GM19467 (cell line): Measurements from ENCODE around the gene ZFP91.
"Not testable (repeated sequence)": the region's sequence is repeated elsewhere in the genome, so short reads cannot be mapped to it uniquely, and the experiment has no call there.

Experiments
- ATAC-seq: cut with Tn5 transposase; IDR thresholded peaks from one replicate; pipeline ENCODE4 v1.9.1; 2021; ENCODE audit warnings: mild to moderate bottlenecking, moderate library complexity; ENCODE audit not compliant: unreplicated experiment

Gene ZFP91, protein sequence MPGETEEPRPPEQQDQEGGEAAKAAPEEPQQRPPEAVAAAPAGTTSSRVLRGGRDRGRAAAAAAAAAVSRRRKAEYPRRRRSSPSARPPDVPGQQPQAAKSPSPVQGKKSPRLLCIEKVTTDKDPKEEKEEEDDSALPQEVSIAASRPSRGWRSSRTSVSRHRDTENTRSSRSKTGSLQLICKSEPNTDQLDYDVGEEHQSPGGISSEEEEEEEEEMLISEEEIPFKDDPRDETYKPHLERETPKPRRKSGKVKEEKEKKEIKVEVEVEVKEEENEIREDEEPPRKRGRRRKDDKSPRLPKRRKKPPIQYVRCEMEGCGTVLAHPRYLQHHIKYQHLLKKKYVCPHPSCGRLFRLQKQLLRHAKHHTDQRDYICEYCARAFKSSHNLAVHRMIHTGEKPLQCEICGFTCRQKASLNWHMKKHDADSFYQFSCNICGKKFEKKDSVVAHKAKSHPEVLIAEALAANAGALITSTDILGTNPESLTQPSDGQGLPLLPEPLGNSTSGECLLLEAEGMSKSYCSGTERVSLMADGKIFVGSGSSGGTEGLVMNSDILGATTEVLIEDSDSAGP

DNA sequence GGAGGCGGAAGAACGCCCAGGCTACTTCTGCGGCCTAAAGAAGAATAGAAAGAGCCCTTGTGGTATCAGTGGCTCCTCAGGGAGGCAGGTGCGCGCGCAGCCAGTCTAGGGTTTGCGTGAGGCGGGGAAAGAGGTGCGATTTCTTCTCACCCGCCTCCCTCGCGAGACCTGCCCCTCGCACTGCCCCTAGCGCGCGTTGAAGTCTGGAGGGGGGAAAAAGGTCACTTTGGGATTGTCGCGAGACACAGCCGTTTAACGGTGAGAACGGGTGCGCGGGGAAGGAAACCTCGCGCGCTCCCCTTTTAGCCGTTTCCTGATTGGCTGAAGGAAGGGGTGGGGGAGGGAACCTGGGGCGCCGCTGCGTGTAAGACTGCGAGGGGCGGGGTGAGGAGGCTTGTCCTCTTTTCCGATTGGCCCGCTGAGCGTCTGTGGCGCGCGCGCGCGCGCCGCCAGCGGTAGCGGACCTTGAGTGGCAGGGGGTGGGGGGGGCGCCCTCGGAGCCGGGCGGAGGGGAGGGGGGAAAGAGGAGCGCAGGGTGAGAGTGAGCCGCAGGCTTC, at the start of gene ZFP91:
ZFP91 (plus strand) TSS at position 429 of the 557 bp plus-strand sequence. CDS start 219 bp downstream, outside the sequence.
- peak; percentile 34 for ATAC-seq

DNA sequence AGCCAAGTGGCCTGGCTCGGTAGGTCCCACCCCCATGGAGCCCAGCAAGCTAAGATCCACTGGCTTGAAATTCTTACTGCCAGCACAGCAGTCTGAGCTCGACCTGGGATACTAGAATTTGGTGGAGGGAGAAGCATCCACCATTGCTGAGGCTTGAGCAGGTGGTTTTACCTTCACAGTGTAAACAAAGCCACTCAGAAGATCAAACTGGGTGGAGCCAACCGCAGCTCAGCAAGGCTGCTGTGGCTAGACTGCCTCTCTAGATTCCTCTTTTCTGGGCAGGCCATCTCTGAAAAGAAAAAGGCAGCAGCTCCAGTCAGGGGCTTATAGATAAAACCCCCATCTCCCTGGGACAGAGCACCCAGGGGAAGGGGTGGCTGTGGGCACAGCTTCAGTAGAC, 48.6 kb upstream of the ZFP91 start:
- ATAC-seq = no peak

DNA sequence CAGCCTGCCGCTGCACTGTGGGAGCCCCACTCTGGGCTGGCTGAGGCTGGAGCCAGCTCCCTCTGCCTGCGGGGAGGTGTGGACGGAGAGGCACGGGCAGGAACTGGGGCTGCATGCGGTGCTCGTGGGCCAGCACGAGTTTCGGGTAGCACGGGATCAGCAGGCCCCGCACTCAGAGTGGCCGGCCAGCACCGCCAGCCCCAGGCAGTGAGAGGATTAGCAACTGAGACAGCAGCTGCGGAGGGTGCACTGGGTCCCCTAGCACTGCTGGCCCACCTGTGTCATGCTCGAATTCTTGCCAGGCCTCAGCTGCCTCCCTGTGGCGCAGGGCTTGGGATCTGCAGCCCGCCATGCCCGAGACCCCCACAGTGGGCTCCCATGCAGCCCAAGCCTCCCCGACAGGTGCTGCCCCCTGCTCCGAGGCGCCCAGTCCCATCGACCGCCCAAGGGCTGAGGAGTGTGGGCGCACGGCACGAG, 47.0 kb upstream of the ZFP91 start:
- ATAC-seq = no peak

DNA sequence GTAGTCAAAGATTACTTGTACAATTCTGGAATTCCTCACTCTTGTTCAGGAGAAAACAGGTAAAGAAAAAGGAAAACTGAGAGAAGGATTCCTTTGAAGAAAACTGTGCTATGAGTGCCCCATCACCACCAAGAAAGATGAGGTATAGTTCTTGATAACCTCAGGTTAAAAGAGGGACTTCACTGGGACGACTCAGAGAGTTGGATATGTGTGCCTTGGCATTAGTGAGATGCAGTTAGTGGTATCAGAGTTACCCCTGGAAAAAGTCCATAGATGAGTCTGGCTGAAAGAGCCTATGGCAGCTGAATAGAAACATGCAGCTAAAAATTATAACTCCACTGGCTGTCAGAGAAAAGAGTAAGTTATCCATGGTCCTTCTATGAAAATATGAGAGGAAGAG, 32.0 kb upstream of the ZFP91 start:
- no peak for ATAC-seq

DNA sequence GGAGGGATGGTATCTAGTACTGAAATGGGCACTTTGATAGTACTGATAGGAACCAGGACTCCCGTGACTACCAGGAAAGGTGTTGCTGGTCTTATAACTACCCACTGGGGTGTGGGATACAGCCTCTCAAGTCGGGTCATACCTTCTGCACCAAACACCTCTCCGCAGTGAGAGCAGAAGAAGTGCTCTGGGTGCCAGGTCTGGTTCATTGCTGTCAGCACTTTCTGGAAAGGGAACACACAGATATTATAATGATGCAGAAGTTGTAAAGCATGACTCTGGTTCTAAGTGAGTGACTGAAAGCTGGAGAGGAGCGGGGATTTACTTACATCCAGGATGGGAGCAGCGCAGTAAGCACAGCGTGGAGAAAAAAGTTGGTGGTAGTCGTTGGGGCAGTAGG, 29.2 kb upstream of the ZFP91 start:
- no peak for ATAC-seq

DNA sequence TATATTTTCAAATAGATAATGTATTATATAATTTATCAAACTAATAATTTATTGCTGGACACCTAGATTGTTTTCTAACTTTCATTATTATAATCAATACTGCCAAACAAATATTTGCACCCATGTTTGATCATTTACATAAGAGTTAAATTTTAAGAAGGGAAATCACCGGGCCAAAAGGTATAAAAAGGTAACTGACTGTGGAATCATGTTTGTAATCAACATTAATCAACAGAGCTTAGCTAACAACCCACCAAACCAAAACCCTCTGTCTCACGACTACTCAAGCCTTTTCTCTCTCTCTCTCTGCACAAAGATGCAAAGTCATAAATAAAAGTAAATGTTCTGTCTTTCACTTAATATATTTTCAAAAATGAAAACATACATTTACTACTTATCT, 18.0 kb upstream of the ZFP91 start:
- no peak for ATAC-seq

DNA sequence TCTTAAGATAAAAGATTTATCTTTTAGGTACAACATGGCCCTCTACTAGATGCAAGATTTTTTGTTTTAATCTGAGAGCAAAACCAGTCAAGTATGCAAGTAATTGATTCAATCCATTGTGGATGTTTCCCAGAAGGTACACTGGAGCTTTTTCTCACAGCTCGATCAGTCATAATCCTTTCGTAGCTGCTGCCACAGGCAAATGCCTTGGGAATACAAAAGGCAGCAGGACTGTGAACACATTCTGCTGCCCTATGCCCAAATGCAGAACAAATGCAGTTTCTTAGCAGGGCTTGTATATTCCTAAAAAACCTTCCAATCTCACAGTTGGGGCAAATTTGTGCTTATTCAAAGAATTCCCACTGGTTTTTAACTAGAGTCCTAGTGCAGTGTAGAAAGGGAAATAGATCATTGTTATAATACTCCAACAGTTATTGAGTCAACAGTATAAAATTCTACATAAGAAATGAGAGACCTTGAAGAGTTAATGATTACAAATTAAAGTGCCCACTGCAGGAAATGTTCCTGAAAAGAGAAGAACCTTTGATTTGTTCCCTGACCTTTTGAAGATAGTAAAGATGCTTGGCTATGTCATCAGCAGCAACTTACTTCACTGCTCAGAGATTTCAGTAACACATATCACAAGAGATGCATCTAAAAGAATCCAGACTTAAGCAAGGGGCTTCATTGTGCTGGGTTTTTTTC, 17.3 kb upstream of the ZFP91 start:
- ATAC-seq = no peak

DNA sequence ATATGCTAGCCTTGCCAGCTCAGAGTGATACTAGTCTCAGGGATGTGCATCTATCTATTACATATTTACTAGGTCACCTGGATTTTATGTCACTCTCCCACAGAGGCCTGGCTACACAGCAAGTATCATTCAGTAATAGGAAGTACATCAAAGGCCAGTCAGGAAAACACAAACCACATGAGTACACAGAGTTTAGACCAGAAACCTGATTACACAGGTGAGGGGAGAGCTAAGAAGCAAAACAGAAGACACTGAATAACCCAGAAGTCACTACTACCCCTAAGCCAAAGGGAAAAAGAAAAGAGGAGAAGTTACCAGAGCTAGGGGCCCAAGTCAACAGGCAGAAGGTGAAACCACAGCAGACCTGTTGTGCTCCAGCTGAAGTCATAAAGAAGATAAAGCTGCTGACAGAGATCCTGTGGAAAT, 16.5 kb upstream of the ZFP91 start:
- peak; percentile 83 for ATAC-seq

DNA sequence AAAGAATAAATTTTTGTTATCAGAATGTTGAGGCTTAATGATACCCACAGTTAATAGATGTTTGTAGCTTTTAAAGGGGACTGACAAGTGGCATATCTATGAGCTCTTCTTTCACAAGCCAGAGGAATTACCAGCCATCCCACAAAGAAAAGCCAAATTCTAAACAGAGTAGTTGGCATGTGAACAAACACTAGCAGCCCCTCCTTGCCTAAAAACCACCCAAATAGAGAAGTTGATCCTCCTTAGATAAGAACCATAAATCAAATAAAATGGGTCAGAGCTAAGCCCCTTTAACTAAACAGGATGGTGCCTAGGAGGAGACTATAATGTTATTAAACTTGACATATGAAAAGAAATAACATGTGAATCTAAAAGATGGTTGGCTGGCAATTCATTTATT, 14.6 kb upstream of the ZFP91 start:
- ATAC-seq = no peak

DNA sequence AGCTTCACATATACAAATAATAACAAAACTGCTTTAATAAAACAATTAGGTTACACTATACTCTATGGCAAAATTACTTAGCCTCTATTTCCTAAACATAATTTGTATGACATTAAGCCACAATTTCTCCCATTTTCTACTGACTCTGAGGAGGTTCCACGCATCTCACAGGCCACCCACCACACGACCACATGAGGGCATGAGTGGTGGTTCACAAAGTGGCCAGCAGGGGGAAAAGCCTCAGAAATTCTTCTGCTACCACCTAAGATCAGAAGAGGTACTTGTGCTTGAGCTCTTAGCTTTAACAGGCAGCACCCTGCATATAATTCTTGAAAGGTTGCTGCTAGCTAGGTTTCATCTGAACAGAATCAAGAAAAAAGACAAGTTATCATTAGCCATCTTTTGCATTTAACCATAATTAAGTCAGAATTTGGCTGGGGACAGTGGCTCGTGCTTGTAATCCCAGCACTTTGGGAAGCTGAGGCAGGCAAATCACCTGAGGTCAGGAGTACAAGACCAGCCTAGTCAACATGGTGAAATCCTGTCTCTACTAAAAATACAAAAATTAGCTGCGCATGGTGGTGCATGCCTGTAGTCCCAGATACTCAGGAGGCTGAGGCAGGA, 10.9 kb upstream of the ZFP91 start:
- peak; percentile 83 for ATAC-seq

DNA sequence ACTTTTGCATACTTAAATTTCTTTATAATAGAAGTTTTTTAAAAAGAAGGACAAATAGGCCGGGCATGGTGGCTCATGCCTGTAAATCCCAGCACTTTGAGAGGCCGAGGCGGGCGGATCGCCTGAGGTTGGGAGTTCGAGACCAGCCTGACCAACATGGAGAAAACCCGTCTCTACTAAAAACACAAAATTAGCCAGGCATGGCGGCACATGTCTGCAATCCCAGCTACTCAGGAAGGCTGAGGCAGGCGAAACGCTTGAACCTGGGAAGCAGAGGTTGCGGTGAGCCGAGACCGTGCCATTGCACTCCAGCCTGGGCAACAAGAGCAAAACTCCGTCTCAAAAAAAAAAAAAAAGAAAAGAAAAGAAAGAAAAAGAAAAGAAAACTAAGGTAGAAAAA, 6.0 kb upstream of the ZFP91 start:
- ATAC-seq = not testable (repeated sequence)

DNA sequence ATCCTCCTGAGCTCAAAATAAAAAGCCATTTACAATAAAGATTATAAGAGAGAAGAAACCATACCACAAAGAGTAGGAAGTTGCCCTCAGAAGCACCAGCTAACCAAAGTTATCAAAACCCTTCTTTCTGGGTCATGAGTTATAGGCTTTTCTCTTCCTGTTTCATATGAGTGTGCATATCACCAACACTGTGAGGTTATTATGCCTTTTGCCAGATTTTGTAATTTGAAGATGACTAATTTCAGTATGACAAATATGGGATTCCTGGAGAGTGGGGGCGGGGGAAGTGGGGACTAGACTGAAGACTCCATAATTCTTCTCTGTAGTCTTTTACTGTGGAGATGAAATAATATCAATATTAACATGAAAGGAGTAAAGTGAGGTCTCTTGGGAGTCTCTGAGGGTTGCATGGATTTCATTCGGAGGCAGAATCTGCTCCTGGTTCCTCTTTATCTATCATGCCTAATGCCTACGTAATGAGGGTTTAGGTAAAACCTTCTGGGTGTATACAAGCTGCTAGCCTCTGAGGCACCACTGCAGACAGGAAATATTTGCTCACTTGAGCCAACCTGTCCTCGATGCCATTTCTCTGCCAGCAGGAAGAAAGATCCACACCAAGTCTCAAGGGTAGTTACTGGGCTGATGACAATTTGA, 5.3 kb upstream of the ZFP91 start:
- ATAC-seq = peak; percentile 27

DNA sequence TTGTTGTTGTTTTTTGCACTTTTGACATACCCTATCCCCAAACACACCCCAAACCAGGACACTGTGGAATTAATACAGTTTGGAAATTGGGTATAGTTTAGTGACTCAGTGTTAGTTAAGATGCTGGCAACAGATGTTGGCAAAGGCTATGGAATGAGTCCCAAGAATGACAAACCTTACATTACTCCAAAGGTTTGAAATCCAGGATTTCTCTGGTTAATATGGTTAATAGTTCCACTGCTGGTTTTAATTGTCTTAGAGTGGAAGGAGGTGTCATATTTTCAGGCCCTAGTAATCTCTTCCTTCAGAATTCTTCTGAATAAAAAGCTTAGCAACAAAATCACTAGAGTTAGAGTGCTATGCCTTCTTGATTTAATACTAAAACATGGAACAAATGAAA, 4.0 kb upstream of the ZFP91 start:
- no peak for ATAC-seq

DNA sequence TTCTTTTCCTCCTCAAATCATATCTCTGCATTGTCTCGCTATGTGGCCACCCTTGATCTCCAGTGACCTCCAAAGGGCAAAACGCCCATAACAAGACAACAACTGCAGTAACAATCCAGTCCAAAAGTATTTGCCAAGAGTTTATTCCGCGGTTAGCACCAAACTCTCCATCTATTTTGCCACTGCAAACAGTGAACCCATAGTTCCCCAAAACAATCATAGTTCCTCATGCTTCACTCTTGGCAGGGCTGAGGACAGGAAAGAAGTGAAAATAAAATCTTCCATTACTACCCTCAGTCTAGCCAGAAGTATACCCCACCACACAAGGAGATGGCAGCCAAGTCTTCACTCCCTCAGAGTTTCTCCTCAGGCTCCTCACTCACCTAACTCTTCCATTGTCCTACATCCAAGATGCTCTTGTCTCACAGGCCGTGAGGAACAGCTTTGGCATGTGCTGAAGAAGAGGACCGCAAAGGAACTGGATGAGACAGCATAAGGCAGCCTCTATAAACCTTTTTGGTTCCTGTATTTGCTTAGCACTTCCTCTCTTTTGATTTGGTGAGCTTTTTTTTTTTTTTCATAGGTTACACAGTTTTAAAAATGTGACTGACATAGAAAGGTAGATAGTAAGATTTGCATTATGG, 3.4 kb upstream of the ZFP91 start, which contains the start of gene LPXN:
LPXN (minus strand) TSS at position 480 of the 644 bp plus-strand sequence; CDS start at position 396, 84 bp downstream.
- ATAC-seq = no peak

DNA sequence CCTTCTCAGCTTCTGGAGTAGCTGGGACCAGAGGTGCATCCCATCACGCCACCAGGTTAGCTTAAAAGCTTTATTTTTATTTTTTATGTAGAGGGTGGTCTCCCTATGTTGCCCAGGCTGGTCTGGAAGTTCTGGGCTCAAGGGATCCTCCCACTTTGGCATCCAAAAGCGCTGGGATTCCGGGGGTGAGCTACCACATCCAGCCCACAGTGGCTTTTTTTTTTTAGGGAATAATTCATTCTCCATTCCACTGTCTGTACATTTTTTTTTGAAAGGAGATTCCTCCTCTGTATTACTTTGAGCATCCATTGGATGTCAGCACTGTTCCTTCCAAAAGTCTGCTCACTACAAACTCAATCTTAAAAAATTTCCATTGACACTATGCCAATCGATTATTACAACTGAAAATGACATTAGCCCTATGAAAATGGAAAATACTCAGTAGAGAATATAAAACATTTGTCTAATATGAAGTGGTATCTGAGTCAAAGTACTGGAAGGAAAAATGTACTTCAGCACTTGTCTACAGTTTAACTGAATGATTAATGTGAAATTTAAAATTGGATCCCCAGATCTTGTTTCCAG, 1.9 kb upstream of the ZFP91 start:
- ATAC-seq = no peak

DNA sequence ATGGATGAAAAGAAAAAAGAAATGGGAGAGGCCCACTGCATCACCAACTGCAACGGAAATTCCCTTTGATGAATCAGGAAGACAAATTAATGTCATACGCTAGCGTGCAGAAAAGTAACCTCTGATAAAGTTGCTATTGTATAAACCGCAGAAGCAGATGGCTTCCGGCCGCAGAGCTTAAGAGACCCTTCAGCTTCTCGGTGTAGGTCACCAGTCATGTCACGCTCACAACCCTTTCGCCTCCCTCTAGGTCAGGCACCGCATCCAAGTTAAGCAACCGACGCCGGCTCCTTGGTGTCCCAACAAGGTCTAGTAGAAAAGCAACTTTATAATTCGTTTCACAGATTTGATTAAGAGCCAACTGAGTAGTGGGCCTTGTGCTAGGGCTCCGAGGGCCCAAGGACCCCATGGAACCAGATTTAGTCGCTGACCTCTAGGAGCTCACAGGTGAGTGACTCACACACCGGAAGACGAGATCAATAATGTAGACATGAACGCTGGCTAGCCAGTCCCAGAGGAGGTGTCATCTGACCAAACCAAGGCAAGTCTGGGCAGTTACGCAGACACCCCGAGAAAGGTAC, 1.2 kb upstream of the ZFP91 start:
- ATAC-seq = peak; percentile 42

DNA sequence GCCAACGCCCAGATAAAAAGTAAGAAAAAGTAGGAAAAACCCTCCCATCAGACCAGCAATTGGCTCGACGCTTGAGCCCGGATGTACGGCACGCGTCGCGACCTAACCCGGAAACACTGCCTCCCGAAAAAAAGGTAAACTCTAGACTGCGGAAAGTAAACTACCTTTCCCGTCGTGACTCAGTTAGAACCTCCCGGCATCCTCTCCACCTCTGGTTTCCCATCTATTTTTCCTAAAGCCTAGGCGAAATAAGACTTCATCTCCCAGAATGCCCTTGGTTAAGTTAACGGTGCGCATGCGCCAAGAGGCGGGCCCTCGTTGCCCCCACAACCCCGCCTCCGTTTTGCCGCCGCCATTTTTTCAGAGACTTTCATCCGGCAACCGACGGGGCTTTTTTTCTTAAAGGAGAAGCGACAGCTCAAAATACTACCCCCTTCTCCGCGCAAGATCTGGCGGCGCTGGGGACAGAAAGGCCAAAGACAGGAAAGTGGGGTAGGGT, 678 bp upstream of the ZFP91 start:
- ATAC-seq = no peak

DNA sequence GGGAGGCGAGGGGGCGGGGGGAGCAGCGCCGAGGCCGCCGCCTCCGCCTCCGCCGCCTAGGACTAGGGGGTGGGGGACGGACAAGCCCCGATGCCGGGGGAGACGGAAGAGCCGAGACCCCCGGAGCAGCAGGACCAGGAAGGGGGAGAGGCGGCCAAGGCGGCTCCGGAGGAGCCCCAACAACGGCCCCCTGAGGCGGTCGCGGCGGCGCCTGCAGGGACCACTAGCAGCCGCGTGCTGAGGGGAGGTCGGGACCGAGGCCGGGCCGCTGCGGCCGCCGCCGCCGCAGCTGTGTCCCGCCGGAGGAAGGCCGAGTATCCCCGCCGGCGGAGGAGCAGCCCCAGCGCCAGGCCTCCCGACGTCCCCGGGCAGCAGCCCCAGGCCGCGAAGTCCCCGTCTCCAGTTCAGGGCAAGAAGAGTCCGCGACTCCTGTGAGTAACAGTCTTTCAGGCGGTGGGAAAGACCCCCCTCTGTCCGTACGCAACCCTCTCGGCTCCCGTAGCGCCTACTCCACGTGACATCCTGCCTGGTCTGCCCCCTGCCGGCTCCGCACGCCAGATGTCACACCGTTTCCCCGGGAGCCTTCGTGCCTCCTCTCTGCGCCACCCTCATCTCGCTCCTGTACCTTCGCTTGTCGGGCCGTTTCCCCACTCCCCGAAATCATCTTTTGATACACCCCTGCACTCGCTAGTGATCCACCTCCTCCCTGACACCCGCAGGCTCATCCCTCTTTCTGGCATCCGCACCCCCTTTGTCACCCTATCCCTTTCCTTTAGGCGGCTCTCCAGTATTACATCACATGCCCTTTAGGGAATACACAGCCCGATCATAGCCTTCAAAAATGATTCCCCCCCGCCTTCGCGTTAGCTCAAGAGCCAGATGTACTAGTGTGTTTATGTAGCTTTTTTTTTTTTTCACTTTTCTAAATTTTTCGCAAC, 598 bp downstream of the ZFP91 start:
- peak; percentile 33 for ATAC-seq
